ENCODE data around the gene CEP89. TPM values are rescaled to one million over a fixed set of nuclear protein-coding genes. Genes with fewer than 3 reads are reported as not detected.
A peak's percentile ranks its signal among the peaks of the same experiment; 100 is the strongest.
"Not testable (repeated sequence)": the region's sequence is repeated elsewhere in the genome, so short reads cannot be mapped to it uniquely, and the experiment has no call there.

The CEP89 gene
- 9.7 TPM for total RNA-seq
- long read RNA-seq, full-length matches to known transcripts = 6 of 9 reads
- long read RNA-seq, partial matches to known transcripts = 0 of 9 reads
- long read RNA-seq, other reads (novel, unspliced or antisense) = 3 of 9 reads

GRCh38 chr19:32971715-32972540 lies at the start of gene CEP89, which contains the start of gene FAAP24:
Gene CEP89, minus strand, starts transcription at chr19:32971958. Its CDS starts 84 bp downstream, at chr19:32971874.
Gene FAAP24, plus strand, starts transcription at chr19:32972242. Its CDS starts 955 bp downstream, at chr19:32973197.
- intact Hi-C loops (cut with DNase I) = loop anchor here (10.0 kb wide), 3 partner anchors 113 to 203 kb away; partner anchors contain the start of gene GPATCH1
- peak; percentile 99 for DNase-seq (ENCODE audit: low spot score)

DNA sequence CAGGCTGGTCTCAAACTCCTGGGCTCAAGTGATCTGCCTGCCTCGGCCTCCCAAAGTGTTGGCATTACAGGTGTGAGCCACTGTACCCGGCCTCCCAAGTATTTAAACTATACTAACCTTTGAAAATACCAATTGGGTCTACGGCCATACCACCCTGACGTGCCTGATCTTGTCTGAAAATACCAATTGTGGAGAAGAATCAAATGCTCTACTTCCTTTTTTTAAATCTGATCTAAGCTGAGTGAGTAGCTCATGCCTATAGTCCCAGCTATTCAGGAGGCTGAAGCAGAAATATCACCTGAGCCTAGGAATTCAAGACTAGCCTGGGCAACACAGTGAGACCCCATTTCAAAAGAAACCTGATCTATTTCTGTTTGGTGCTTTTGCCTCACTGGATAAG lies 39.1 kb upstream of the CEP89 start:
- DNase-seq (ENCODE audit: low spot score); intact Hi-C loops (cut with DNase I): not testable (repeated sequence)

DNA sequence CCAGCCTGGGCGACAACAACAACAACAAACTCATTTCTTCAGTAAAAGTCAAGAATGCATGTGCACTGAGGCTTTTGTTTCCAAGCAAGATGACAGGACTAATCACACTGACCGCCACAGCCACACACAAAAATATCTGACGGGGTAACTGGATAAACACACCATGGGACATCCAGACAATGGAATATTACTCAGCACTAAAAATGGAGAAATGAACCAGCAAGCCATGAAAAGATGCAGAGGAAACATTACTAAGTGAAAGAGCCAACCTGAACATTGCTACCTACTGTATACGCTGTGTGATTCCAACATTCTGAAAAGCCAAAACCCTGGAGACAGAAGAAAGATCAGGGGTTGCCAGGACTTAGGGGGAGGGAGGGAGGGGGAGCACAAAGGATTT lies 37.0 kb upstream of the CEP89 start:
- intact Hi-C loops (cut with DNase I) = no loop called here
- DNase-seq (ENCODE audit: low spot score) = no peak

DNA sequence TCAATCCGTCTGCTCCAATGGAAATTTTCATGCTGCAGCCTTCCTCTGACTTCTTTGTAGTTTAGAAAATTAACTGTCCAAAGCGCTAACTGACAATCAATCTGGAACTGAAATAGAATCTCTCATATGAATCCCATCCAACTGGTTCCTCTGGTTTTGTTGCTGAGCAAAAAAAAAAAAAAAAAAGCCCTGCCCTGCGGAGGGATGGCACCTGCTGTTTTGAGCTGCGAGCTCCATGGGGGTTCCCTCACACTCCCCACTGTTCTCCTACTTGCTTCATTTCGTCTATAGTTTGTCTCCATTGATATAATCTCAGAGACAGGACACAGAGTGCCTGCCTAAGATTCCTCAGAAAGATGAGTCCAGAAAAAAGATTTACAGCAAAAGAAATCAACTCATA lies 33.7 kb upstream of the CEP89 start:
- no peak for DNase-seq (ENCODE audit: low spot score)
- intact Hi-C loops (cut with DNase I) = no loop called here

DNA sequence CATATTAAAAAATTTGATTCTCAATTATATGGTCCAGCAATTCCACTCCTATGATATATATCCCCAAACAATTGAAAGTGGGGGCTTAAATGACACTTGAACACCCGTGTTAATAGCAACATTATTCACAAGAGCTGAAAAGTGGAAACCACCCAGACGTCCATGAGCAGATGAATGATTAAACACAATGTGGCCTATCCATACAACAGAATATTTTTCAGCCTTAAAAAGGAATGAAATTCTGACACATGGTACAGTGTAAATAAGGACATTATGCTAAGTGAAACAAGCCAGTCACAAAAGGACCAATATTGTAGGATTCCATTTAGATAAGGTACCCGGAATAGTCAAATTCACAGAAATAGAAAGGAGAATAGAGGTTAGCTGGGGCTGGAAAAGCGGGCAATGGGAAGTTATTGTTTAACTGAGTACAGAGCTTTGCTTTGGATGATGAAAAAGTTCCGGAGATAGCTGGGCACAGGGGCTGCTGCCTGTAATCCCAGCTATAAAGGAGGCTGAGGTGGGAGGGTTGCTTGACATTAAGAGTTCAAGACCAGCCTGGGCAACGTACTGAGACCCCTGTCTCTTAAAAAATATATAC lies 31.8 kb upstream of the CEP89 start:
- DNase-seq (ENCODE audit: low spot score); intact Hi-C loops (cut with DNase I): not testable (repeated sequence)

DNA sequence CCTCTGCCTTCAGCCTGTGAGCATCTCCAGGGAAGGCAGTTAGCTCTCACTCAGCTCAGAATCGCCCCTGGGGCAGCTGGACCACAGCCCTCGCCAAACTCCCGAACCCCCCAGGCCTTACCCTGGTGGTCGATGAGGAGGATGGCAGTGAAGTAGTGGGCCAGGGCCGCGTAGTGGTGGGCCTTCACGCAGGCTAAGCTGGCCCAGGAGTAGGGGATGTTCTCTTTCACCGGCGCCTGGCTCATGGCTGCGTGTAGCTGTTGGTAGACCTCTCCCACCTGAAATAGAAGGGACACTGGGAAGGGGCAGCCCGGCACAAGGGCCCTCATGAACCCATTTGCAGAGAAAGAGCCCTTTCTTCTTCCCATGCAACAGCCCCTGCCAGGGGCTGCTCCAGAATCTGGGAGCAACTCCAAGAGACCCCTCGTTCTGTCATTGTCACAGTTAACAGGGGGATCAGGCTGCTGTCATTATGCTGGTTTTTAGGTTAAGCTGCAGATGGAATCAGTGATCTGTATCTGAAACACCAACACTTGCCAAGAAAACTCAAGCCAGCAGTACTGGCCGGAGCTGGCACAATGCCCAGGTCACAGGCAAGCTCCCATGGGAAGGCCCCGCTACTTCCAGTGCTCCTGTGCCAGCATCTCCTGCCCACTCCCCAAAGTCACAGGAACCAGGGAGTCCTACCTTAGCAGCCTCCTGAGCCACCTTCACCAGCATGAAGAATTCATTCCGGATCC lies 30.5 kb upstream of the CEP89 start:
- intact Hi-C loops (cut with DNase I); DNase-seq (ENCODE audit: low spot score): not testable (repeated sequence)

DNA sequence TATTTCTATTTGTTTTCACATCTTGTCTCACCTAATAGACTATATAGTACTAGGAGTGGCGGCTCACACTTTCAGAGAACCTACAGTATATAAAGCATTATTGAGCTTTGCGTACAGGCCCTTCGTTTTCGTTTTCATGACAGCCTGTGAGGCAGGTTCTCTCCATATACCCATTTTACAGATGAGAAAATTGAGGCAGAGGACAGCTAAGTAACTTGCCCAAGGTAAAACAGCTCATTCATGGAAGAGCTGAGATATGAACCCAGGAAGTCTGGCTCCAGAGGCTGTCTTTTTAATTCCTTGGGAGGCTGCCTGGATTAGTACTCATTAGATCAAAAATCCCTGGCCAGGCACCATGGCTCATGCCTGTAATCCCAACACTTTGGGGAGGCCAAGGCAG lies 29.2 kb upstream of the CEP89 start:
- DNase-seq (ENCODE audit: low spot score) = no peak
- intact Hi-C loops (cut with DNase I) = no loop called here

- intact Hi-C loops (cut with DNase I) = no loop called here
- DNase-seq (ENCODE audit: low spot score) = no peak
Measured at GRCh38 chr19:33000510-33000909, 28.8 kb upstream of the CEP89 start.

- DNase-seq (ENCODE audit: low spot score) = no peak
- intact Hi-C loops (cut with DNase I) = no loop called here
Measured at GRCh38 chr19:32998722-32999121, 27.0 kb upstream of the CEP89 start.

DNA sequence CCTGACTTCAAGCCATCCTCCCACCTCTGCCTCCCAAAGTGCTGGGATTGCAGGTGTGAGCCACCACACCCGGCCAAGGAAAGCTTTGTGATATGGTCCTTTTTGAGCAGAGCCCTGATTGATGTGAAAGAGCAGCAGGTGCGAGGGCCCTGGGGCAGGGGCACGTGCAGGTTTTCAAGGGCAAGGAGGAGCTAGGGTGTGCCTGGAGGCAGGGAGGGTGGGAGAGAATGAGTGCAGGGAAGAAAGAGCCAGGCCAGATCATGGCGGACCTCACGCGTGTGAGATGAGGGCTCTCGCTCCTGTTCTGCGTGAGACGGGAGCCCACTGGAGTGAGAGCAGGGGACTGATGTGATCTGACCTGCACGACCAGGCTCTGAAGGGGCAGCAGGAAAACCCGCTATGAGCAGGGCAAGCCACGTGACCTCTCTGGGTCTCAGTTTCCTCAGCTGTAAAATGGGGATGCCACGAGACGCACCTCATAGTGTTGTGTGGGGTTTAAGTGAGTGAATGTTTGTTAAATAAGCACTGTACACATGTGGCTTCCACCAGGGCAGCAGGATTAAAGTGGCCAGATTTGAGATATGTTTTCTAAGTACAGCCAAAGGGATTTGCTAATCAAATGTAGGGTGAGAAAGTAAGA lies 26.1 kb upstream of the CEP89 start:
- DNase-seq (ENCODE audit: low spot score) = no peak
- intact Hi-C loops (cut with DNase I) = no loop called here

DNA sequence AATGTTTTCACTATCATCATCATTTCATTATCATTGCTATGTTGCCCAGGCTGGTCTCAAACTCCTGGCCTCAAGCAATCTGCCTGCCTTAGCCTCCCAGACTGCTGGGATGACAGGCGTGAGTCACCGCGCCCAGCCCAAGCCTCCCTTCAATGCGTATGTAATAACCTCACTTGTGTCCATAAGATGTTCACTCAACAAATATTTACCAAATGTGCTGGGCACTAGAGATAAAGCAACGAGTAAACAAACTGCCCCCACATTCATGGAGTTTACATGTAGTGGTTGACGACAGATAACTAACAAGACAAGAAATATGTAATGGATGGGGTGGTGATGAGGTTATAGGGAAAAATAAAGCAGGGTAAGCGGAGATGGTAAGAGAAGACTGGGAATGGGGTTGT lies 25.3 kb upstream of the CEP89 start:
- DNase-seq (ENCODE audit: low spot score); intact Hi-C loops (cut with DNase I): not testable (repeated sequence)

- intact Hi-C loops (cut with DNase I); DNase-seq (ENCODE audit: low spot score): not testable (repeated sequence)
Measured at GRCh38 chr19:32995966-32996365, 24.2 kb upstream of the CEP89 start.

GRCh38 chr19:32988724-32989123 lies 17.0 kb upstream of the CEP89 start:
- no peak for DNase-seq (ENCODE audit: low spot score)
- intact Hi-C loops (cut with DNase I) = no loop called here

- DNase-seq (ENCODE audit: low spot score); intact Hi-C loops (cut with DNase I): not testable (repeated sequence)
Measured at GRCh38 chr19:32988254-32988653, 16.5 kb upstream of the CEP89 start.

DNA sequence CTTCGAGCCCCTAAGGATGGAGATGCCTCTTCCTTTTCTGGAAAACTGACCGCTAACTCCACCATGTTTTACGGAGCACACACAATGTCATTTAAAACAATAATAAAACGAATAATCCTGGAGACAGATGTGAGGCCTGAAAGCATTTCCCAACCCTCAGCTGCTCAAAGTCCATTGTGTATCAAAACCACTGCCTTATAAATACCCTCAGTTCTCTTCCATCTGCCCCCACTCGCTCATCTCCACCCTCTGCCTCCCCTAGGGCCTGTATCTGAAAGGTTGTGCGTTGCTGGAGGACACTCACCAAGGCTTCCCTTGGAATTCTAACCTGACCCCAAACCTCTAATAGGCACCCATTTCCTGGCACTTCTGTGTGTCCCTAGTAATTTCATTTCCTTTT lies 10.7 kb upstream of the CEP89 start:
- intact Hi-C loops (cut with DNase I); DNase-seq (ENCODE audit: low spot score): not testable (repeated sequence)

- DNase-seq (ENCODE audit: low spot score) = not testable (repeated sequence)
- intact Hi-C loops (cut with DNase I) = loop anchor here (10.0 kb wide), 3 partner anchors 105 to 195 kb away; partner anchors contain the start of gene GPATCH1
Measured at GRCh38 chr19:32979807-32980206, 8.0 kb upstream of the CEP89 start.

DNA sequence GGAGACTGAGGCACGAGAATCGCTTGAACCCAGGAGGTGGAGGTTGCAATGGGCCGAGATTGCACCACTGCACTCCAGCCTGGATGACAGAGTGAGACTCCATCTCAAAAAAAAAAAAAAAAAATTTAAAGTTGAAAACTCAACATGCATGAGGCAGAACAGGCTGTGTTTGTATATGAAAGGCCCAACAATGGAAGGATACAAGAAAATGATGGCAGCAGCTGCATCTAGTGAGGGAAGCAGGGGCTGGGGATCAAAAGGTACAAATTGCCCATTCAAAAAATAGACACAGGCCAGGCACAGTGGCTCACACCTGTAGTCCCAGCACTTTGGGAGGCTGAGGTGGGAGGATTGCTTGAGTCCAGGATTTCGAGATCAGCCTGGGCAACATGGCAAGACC lies 6.1 kb upstream of the CEP89 start:
- intact Hi-C loops (cut with DNase I) = loop anchor here (10.0 kb wide), 3 partner anchors 107 to 197 kb away; partner anchors contain the start of gene GPATCH1
- not testable (repeated sequence) for DNase-seq (ENCODE audit: low spot score)

DNA sequence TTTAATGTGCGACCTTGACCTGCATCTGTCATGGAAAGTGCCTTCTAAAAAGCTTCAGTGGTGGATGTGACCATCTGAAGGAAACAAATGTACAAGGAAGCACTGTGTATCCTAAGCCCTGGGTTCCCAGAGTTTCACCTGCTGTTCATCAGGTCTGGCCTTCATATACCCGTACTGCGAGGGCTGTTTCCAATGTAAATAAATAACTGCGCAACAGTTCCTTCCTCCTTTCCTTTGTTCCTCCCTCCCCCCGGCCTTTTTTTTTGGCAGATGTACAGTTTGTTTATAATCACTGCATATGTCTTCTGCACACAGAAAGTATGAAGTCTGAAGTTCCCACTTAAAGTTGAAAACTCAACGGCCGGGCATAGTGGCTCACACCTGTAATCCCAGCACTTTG lies 5.5 kb upstream of the CEP89 start:
- intact Hi-C loops (cut with DNase I) = loop anchor here (10.0 kb wide), 3 partner anchors 108 to 198 kb away; partner anchors contain the start of gene GPATCH1
- no peak for DNase-seq (ENCODE audit: low spot score)

- intact Hi-C loops (cut with DNase I) = loop anchor here (10.0 kb wide), 3 partner anchors 108 to 198 kb away; partner anchors contain the start of gene GPATCH1
- no peak for DNase-seq (ENCODE audit: low spot score)
Measured at GRCh38 chr19:32976223-32976805, 4.6 kb upstream of the CEP89 start.
